Stimulated activated CD4-positive, alpha-beta T cell treated with anti-CD3 and anti-CD28 coated beads, Interleukin-4, amount 100 ng/mL, for 1 hour (primary cell): ENCODE results near the gene SRP68.

ENCODE experiments used
- DNase-seq: peaks from one replicate; pipeline ENCODE4 v3.0.0-alpha.2; 2020

SRP68 gene

GRCh38 chr17:75994802-75995370 is 77.4 kb downstream of the SRP68 start:
- no peak for DNase-seq

GRCh38 chr17:75991396-75991795 is 80.9 kb downstream of the SRP68 start:
- DNase-seq: no peak
